Keratinocyte (primary cell): ENCODE measurements around the gene PAH. TPM values are rescaled to one million over a fixed set of nuclear protein-coding genes. Genes with fewer than 3 reads are reported as not detected.

Experiments
- DNase-seq: peaks from one replicate; pipeline ENCODE4 v3.0.0-alpha.2; 2011; ENCODE audit warnings: low read depth, missing footprints, low spot score
- FAIRE-seq: peaks from 2 replicates; lab custom pipeline; 2011; peaks lifted over from hg19 to GRCh38; lab: Jason Lieb, UNC
- H2AFZ ChIP-seq: 2 replicates; pipeline ENCODE4 v1.6.0; 2012; ENCODE audit warnings: low read length, control low read depth, inconsistent platforms; ENCODE audit not compliant: control insufficient read depth
- H3K27ac ChIP-seq: 2 replicates; pipeline ENCODE4 v1.5.1; 2011; ENCODE audit warnings: low read length; ENCODE audit not compliant: control insufficient read depth, insufficient read depth
- H3K27me3 ChIP-seq: 3 replicates; pipeline ENCODE4 v1.6.0; 2011; ENCODE audit warnings: low read length; ENCODE audit not compliant: control insufficient read depth, insufficient read depth; ENCODE audit errors: extremely low read depth
- H3K36me3 ChIP-seq, 2 experiments: 2 replicates in 1 of 2; 3 replicates in 1 of 2; pipeline ENCODE4 v1.5.1; 2011; ENCODE audit warnings: low read length in 2 of 2, mild to moderate bottlenecking in 1 of 2; ENCODE audit not compliant: control insufficient read depth in 2 of 2, insufficient read depth in 2 of 2; ENCODE audit errors: extremely low read depth in 1 of 2
- H3K4me1 ChIP-seq: 3 replicates; pipeline ENCODE4 v1.5.1; 2011; ENCODE audit warnings: low read length; ENCODE audit not compliant: control insufficient read depth, insufficient read depth; ENCODE audit errors: extremely low read depth
- H3K4me2 ChIP-seq: 3 replicates; pipeline ENCODE4 v1.6.0; 2011; ENCODE audit warnings: low read depth, low read length; ENCODE audit not compliant: control insufficient read depth, insufficient read depth; ENCODE audit errors: extremely low read depth
- H3K4me3 ChIP-seq, 3 experiments: fragments of 200-600 bp in 1 of 3; sonication (generic) in 1 of 3; 2 replicates in 2 of 3; 3 replicates in 1 of 3; pipeline ENCODE4 v1.5.1; 2011 to 2016; ENCODE audit warnings: low read length in 3 of 3, mild to moderate bottlenecking in 3 of 3, control low read depth in 2 of 3, inconsistent platforms in 1 of 3, low read depth in 1 of 3, mixed read lengths in 1 of 3, mixed run types in 1 of 3, moderate library complexity in 1 of 3; ENCODE audit not compliant: control insufficient read depth in 2 of 3, insufficient read depth in 2 of 3; ENCODE audit errors: extremely low read depth in 1 of 3
- H3K79me2 ChIP-seq: 2 replicates; pipeline ENCODE4 v1.6.0; 2012; ENCODE audit warnings: low read length; ENCODE audit not compliant: control insufficient read depth, insufficient read depth
- H3K9ac ChIP-seq: 3 replicates; pipeline ENCODE4 v1.6.0; 2011; ENCODE audit warnings: low read length; ENCODE audit not compliant: control insufficient read depth, insufficient read depth; ENCODE audit errors: extremely low read depth
- H3K9me1 ChIP-seq: 3 replicates; pipeline ENCODE4 v1.6.0; 2011; ENCODE audit warnings: low read length; ENCODE audit not compliant: control insufficient read depth, insufficient read depth; ENCODE audit errors: extremely low read depth
- H3K9me3 ChIP-seq: 2 replicates; pipeline ENCODE4 v1.5.1; 2012; ENCODE audit warnings: low read depth, low read length; ENCODE audit not compliant: control insufficient read depth
- H4K20me1 ChIP-seq: 3 replicates; pipeline ENCODE4 v1.6.0; 2011; ENCODE audit warnings: low read length; ENCODE audit not compliant: control insufficient read depth, insufficient read depth; ENCODE audit errors: extremely low read depth
- CTCF ChIP-seq, 3 experiments: IDR thresholded peaks in 1 of 3; conservative IDR thresholded peaks in 1 of 3; optimal IDR thresholded peaks in 1 of 3; 2 replicates in 2 of 3; 3 replicates in 1 of 3; pipeline versions ENCODE3 to v1.5.1; 2011; ENCODE audit warnings: low read length in 3 of 3, mild to moderate bottlenecking in 3 of 3, moderate library complexity in 2 of 3, control low read depth in 1 of 3, inconsistent platforms in 1 of 3; ENCODE audit not compliant: insufficient read depth in 2 of 3; ENCODE audit errors: extremely low read depth in 1 of 3
- EZH2 ChIP-seq: IDR thresholded peaks from one replicate; pipeline ENCODE4 v1.6.1; 2012; ENCODE audit warnings: inconsistent platforms, mild to moderate bottlenecking, low read length, moderate library complexity
- dilution Hi-C: fragments of 300-500 bp; cut with MboI; formaldehyde crosslinking; loops from one replicate; pipeline ENCODE4 v1.7.0; 2020; ENCODE audit warnings: low sequenced_read_pairs; ENCODE audit not compliant: extremely low pct_ligation_motif_present
- polyA plus RNA-seq, 5 experiments: library from polyadenylated mRNA; depleted of rRNA in 3 of 5; stranded (reverse) in 3 of 5; stranded (forward) in 1 of 5; unstranded in 1 of 5; fragments of >200 nt; gene quantifications; 1 replicate in 1 of 5; 2 replicates in 3 of 5; 3 replicates in 1 of 5; pipeline versions ENCODE4 v1.2.1 to v1.2.3, GENCODE V29; 2011 to 2012; ENCODE audit warnings: missing spikeins in 2 of 5, low read depth in 1 of 5, low replicate concordance in 1 of 5

PAH gene
- polyA plus RNA-seq, 1 donor (not counting 4 experiments of a cell fraction or from before 2014, with no cell fraction given): not detected

- no peak for FAIRE-seq
- H3K4me2 ChIP-seq: no peak overlapping the region
- H4K20me1 ChIP-seq: no peaks in the 10 kb centered on the region
- H3K4me1 ChIP-seq: peaks cover 3% of the 10 kb centered on the region
- H3K79me2 ChIP-seq: no peaks in the 10 kb centered on the region
- H3K27me3 ChIP-seq: peaks cover 93% of the 10 kb centered on the region
- H3K4me3 ChIP-seq: no peak overlapping the region
- no peak for TF ChIP-seq CTCF (optimal IDR thresholded peaks at IDR 0.05 in 1 of 3, IDR thresholded peaks at IDR 0.05 in 1 of 3, conservative IDR thresholded peaks at IDR 0.05 in 1 of 3; ENCODE audit: extremely low read depth in 1 of 3, insufficient read depth in 2 of 3, low read length in 3 of 3)
- TF ChIP-seq EZH2: no peak
- H3K36me3 ChIP-seq: no peaks in the 10 kb centered on the region
- H3K9me3 ChIP-seq: no peaks in the 10 kb centered on the region
- no peak overlapping the region for H3K9ac ChIP-seq
- H3K27ac ChIP-seq: no peak overlapping the region
- H2AFZ ChIP-seq: no peak overlapping the region
- no peak for DNase-seq
- H3K9me1 ChIP-seq: no peaks in the 10 kb centered on the region
- dilution Hi-C loops: no loop called here
Observed at GRCh38 chr12:102962532-102962931, 45.5 kb upstream of the PAH start.

DNA sequence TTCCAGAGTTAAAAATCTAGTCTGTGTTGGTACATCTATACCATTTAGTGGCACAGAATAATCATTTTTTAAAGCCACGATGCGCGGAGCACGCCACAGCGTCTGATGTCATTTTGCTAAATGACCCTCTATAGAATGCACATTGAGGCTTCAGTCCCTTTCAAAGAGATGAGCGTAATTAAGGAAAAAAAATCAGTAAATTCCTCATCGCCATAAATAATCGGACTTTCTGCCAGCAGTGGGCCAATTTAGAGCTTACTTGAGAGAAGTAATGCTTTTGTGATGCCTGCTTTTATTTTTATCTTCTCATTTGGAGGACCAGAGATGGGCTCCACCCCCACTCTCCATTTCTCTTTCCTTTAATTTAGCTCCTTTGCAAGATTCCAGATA lies 44.4 kb upstream of the PAH start:
- Histone ChIP-seq H3K9me1 (no peaks in the 10 kb centered on the region), H3K9ac (no peak overlapping the region), H2AFZ (no peak overlapping the region), H4K20me1 (no peaks in the 10 kb centered on the region), H3K9me3 (no peaks in the 10 kb centered on the region), H3K36me3 (no peaks in the 10 kb centered on the region), H3K4me3 (no peak overlapping the region), H3K27ac (no peak overlapping the region), H3K79me2 (no peaks in the 10 kb centered on the region), H3K4me2 (no peak overlapping the region), H3K4me1 (peaks cover 3% of the 10 kb centered on the region), H3K27me3 (peaks cover 94% of the 10 kb centered on the region)
- FAIRE-seq (no peak), DNase-seq (no peak)
- dilution Hi-C loops: no loop called here
- TF ChIP-seq CTCF (optimal IDR thresholded peaks at IDR 0.05 in 1 of 3, IDR thresholded peaks at IDR 0.05 in 1 of 3, conservative IDR thresholded peaks at IDR 0.05 in 1 of 3; ENCODE audit: extremely low read depth in 1 of 3, insufficient read depth in 2 of 3, low read length in 3 of 3): no peak
- TF ChIP-seq EZH2: peak; percentile 26
